NCI-H2081 (cell line): ENCODE results near the gene RSBN1L.
A peak's percentile ranks its signal among the peaks of the same experiment; 100 is the strongest.

Source experiments
- DNase-seq, 2 experiments: peaks; one replicate each; lab custom pipeline; 2025; lab: John Stamatoyannopoulos, UW

Gene RSBN1L

GRCh38 chr7:77802557-77803405, 106.5 kb downstream of the RSBN1L start:
- no peak for DNase-seq

DNA sequence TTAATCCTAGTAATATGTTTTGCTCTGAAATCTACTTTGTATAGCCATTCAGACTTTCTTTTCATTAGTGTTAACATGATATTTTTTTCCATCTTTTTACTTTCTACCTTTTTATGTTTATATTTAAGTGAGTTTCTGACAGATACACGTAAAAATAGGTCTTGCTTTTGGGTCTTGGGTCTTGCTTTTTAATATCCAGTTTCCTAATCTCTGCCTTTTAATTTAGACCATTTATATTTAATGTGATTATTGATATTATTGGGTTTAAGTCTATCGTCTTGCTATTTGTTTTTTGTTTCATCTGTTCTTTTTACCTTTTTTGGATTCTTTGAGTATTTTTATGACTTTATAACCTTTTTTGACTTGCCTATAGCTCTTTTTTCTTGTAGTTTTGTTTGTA, 110.2 kb downstream of the RSBN1L start:
- DNase-seq = no peak

- no peak for DNase-seq
Measured at GRCh38 chr7:77808517-77808916, 112.3 kb downstream of the RSBN1L start.

- DNase-seq = no peak
Measured at GRCh38 chr7:77811516-77812289, 115.4 kb downstream of the RSBN1L start.

- no peak for DNase-seq
Measured at GRCh38 chr7:77812290-77812685, 116.0 kb downstream of the RSBN1L start.

- DNase-seq = no peak
Measured at GRCh38 chr7:77813180-77813579, 116.9 kb downstream of the RSBN1L start.

GRCh38 chr7:77819021-77819420, 122.8 kb downstream of the RSBN1L start:
- DNase-seq = no peak

DNA sequence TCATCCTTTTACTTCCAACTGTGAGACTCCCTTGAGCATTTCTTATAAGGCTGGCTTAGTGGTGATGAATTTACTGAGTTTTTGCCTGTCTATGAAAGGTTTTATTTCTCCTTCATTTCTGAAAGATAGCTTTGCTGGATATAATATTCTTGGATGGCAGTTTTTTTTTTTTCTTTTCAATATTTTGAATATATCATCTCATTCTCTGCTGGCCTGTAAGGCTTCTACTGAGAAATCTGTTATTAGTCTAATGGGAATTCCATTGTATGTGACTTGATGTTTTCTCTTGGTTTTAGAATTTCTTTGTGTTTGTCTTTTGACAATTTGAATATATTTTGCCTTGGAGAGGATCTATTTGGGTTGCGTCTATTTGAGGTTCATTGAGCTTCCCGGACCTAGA, 124.7 kb downstream of the RSBN1L start:
- DNase-seq = no peak

DNA sequence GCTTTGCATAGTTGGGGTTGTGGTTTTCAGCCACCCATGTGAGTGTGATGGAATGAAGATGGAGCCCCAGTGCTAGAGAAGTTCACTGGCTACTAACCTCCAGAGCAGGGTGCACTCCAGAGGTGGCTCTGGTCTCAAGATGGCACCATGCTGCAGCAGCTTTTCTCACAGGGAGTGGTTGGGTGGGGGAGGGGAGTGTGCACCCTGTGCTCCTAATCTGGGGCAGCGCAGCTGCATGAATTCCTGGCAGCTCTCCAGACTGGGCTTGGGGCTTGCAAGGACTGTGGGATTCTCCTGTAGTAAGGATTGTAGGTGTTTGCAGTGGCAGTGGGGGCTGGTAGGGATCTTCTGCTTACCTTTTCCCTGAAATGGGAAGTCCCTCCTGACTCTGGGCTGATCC, 126.0 kb downstream of the RSBN1L start:
- DNase-seq = no peak

DNA sequence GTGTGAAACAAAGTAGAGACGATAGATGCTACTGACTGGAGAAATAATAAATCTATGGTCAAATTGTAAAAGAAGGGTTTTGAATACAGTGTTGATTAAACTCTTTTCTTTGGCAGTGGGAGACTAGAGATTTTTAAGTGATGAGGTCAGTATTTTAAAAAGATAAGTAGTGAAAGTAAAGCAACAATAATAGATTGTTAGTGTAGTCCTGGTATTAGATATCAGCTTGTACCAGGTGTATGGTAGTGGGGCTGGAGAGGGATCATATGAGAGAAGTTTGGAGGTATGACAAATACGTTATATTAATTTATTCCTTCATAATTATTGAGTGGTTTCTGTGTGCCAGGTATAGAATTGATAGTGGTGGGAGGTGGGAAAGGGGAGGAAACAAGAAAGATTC, 127.5 kb downstream of the RSBN1L start:
- DNase-seq = no peak

- no peak for DNase-seq
Measured at GRCh38 chr7:77824636-77825035, 128.4 kb downstream of the RSBN1L start.

DNA sequence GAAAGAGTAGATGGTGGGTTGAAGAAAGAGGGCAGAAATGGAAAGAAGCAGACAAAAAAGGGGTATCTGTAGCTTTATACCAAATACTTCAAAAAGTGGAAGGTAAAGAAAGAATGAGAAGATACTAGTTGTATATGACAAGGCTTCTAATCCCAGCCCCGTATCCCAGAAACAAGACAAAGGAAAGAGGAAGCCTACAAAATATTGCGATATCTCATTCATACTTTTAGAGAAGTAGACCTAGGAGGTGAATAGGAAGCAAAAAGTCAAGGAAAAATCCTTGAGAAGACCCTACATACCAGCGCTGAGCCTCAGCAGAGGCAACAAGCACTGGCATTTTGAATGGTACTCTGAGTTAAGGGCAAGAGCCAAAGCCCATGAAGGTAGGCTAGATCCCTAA, 128.9 kb downstream of the RSBN1L start:
- DNase-seq = no peak

- DNase-seq = peak; percentile 17 to 59
Measured at GRCh38 chr7:77826300-77826699, 130.0 kb downstream of the RSBN1L start.

- peak in 1 of 2 experiments; percentile 60 for DNase-seq
Measured at GRCh38 chr7:77827999-77828398, 131.7 kb downstream of the RSBN1L start.

DNA sequence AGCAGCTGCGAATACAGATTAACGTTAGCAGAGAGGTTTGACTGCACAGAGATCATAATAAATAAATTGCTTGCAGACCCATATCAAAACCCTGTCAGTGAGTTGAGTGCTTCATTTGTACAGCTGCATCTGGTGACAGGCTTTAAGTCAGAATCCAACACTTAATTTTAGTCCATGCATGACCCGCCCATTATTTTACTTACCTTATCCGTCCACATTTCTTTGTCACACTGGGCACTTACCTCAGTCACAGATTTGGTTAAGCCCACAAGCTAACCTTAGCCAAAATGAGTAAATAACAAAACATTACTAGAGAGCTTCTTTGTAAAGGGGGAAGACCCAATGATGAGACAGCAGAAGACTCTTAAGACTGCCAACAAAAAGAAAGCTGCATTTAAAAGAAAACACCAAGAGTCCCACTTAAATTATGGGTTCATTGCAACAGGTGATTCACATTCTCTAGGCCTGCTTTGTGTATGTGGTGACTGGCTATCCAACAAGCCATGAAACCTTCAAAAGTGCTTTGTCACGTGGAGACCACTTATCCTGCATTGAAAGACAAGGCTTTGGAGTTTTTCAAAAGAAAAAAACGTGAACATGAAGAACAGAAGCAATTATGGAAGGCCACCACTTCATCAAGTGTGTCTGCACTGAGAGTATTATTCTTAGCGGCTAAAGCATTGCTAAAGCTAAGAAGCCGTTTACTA, 134.5 kb downstream of the RSBN1L start:
- DNase-seq = peak; percentile 48 to 87

- DNase-seq = no peak
Measured at GRCh38 chr7:77831481-77831880, 135.2 kb downstream of the RSBN1L start.

DNA sequence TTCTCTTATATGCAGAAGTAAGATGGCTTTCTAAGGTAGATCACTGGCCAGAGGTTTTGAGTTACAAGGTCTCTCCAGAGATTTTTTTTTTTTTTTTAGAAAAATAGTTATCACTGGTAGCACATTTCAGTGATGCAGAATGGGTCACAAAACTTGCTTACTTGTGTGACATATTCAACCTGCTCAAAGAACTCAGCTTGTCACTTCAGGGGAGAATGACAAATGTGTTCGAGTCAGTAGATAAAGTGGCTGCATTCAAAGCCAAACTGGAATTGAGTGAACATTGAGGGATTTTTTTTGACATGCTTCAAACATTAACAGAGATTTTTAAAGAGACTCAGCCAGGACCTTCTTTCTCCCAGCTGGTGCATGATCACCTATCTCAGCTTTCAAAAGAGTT, 135.7 kb downstream of the RSBN1L start:
- no peak for DNase-seq
